ENCODE data around the gene DNASE1. TPM values are rescaled to one million over a fixed set of nuclear protein-coding genes. Genes with fewer than 3 reads are reported as not detected.

Gene DNASE1
- polyA plus RNA-seq, 3 donors from 2014 or later: 0.60 to 9.0 (median 3.5) TPM

DNA sequence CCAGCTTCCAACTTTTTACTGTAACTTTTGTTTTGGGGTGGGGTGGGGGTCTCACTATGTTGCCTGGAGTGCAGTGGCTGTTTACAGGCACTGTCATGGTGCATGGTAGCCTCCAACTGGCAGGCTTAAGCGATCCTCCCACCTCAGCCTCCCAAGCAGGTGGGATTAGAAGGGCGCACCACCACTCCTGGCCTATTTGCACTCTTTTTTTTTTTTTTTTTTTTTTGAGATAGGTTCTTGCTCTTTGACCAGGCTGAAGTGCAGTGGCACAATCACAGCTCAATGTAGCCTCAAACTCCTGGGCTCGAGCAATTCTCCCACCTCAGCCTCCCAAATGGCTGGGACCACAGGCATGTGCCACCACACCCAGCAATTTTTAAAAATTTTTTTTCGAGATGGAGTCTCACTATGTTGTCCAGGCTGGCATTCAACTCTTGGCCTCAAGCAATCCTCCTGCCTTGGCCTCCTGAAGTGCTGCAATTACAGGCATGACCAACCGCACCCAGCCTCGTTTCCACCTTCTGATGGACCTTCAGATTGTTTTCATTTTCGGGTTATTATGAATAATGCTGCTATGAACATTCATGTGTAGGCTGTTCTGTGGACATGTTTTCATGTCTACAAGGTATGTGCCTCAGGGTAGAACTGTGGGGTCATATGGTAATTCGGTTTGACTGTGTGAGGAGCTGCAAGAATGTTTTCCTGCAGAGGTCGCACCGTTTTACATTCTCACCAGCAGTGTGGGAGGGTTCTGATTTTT, 51.9 kb downstream of the DNASE1 start:
- H3K4me3 Mint-ChIP-seq: no peak overlapping the region
- no peak overlapping the region for H3K27ac Mint-ChIP-seq
- peaks cover 0 to 6% (median 5%) of the 10 kb centered on the region in 3 donors for H3K36me3 Mint-ChIP-seq
- no peaks in the 10 kb centered on the region for H3K9me3 Mint-ChIP-seq
- no peaks in the 10 kb centered on the region for H3K4me1 Mint-ChIP-seq
- peaks cover 0 to 4% (median 0%) of the 10 kb centered on the region in 3 donors for H3K27me3 Mint-ChIP-seq (ENCODE audit: low read depth in 3 of 3)
- DNase-seq: no peak

Other genes starting within 250 kb of the DNASE1 start
- 1 to 10 TPM in 2 of 3 donors, under 1 TPM in 1; 0.37 to 1.7 (median 1.2) TPM for gene ZNF597, start 211.2 kb upstream of the DNASE1 start, polyA plus RNA-seq
- 10 to 100 TPM; 19.1 to 64.9 (median 26.2) TPM for gene NAA60, start 211.0 kb upstream of the DNASE1 start, polyA plus RNA-seq
- gene C16orf90, start 159.2 kb upstream of the DNASE1 start, polyA plus RNA-seq: not detected
- gene CLUAP1, start 153.7 kb upstream of the DNASE1 start, polyA plus RNA-seq: 10 to 100 TPM in 2 of 3 donors, 1 to 10 TPM in 1; 4.7 to 16.6 (median 10.3) TPM
- gene NLRC3, start 77.3 kb upstream of the DNASE1 start, polyA plus RNA-seq: 10 to 100 TPM; 18.3 to 68.0 (median 24.9) TPM
- gene SLX4, start 43.1 kb upstream of the DNASE1 start, polyA plus RNA-seq: 1 to 10 TPM in 1 of 3 donors, under 1 TPM in 1, not detected in 1; 0.43 to 1.8 TPM
- gene TRAP1, start 62.8 kb downstream of the DNASE1 start, polyA plus RNA-seq: 10 to 100 TPM; 30.1 to 32.1 (median 30.7) TPM
- 10 to 100 TPM in 1 of 3 donors, 1 to 10 TPM in 1, under 1 TPM in 1; 0.27 to 23.8 (median 3.9) TPM for gene CREBBP, start 226.0 kb downstream of the DNASE1 start, polyA plus RNA-seq

Measured in immature natural killer cell (primary cell).